Chondrocyte (in vitro differentiated cells): Measurements from ENCODE around the gene XAF1. TPM values are rescaled to one million over a fixed set of nuclear protein-coding genes. Genes with fewer than 3 reads are reported as not detected.
"Not testable (repeated sequence)": the region's sequence is repeated elsewhere in the genome, so short reads cannot be mapped to it uniquely, and the experiment has no call there.

Experiments
- DNase-seq: peaks from one replicate; pipeline ENCODE4 v3.0.0; 2021; ENCODE audit warnings: mixed read lengths, low spot score
- H3K27ac Mint-ChIP-seq: one replicate; pipeline ENCODE4 v1.8.0; 2021; ENCODE audit warnings: mild to moderate bottlenecking, moderate library complexity, mixed read lengths; ENCODE audit not compliant: unreplicated experiment
- H3K27me3 Mint-ChIP-seq: 2 replicates; pipeline ENCODE4 v1.8.0; 2021; ENCODE audit warnings: low read depth, mixed read lengths
- H3K36me3 Mint-ChIP-seq: 2 replicates; pipeline ENCODE4 v1.8.0; 2021; ENCODE audit warnings: low read depth, mixed read lengths
- H3K4me1 Mint-ChIP-seq: 2 replicates; pipeline ENCODE4 v1.8.0; 2021; ENCODE audit warnings: low read depth, mild to moderate bottlenecking, mixed read lengths
- H3K4me3 Mint-ChIP-seq: one replicate; pipeline ENCODE4 v1.8.0; 2021; ENCODE audit warnings: mild to moderate bottlenecking, moderate library complexity, mixed read lengths; ENCODE audit not compliant: unreplicated experiment
- H3K9me3 Mint-ChIP-seq: 2 replicates; pipeline ENCODE4 v1.8.0; 2021; ENCODE audit warnings: low read depth, mixed read lengths
- CTCF ChIP-seq: fragments of 200-600 bp; sonication (generic); IDR thresholded peaks from 2 replicates; pipeline ENCODE4 v1.5.0; 2021; ENCODE audit warnings: antibody characterized with exemption, mild to moderate bottlenecking, moderate library complexity
- total RNA-seq: library from RNA; stranded (reverse); gene quantifications from 3 replicates; pipeline ENCODE4 v1.2.1, GENCODE V29; 2021

Gene XAF1
- total RNA-seq, 1 donor from 2014 or later: 0.40 TPM

GRCh38 chr17:6768447-6768846 is 12.6 kb downstream of the XAF1 start:
- Mint-ChIP-seq H3K9me3 (peaks cover 22% of the 10 kb centered on the region), H3K27ac (no peak overlapping the region), H3K4me1 (no peaks in the 10 kb centered on the region), H3K36me3 (peaks cover 11% of the 10 kb centered on the region), H3K27me3 (peaks cover 31% of the 10 kb centered on the region), H3K4me3 (no peak overlapping the region)
- TF ChIP-seq CTCF: no peak
- no peak for DNase-seq

GRCh38 chr17:6772016-6772415 is 16.2 kb downstream of the XAF1 start:
- H3K4me1 Mint-ChIP-seq: no peaks in the 10 kb centered on the region
- peaks cover 39% of the 10 kb centered on the region for H3K27me3 Mint-ChIP-seq
- no peak overlapping the region for H3K27ac Mint-ChIP-seq
- no peak for TF ChIP-seq CTCF
- peaks cover 13% of the 10 kb centered on the region for H3K36me3 Mint-ChIP-seq
- peaks cover 27% of the 10 kb centered on the region for H3K9me3 Mint-ChIP-seq
- DNase-seq: no peak
- H3K4me3 Mint-ChIP-seq: no peak overlapping the region

GRCh38 chr17:6774906-6775305 is 19.1 kb downstream of the XAF1 start:
- H3K4me1 Mint-ChIP-seq, DNase-seq, H3K4me3 Mint-ChIP-seq, H3K27ac Mint-ChIP-seq, H3K36me3 Mint-ChIP-seq: not testable (repeated sequence)
- Mint-ChIP-seq H3K9me3 (peaks cover 12% of the 10 kb centered on the region), H3K27me3 (peaks cover 63% of the 10 kb centered on the region)

GRCh38 chr17:6775871-6776405 is 20.1 kb downstream of the XAF1 start, which contains the start of gene FBXO39:
TSS of gene FBXO39 (plus strand) at chr17:6776215. CDS start at chr17:6779869, 3,654 bp downstream.
- H3K36me3 Mint-ChIP-seq: peaks cover 7% of the 10 kb centered on the region
- no peak for DNase-seq
- H3K27me3 Mint-ChIP-seq: peaks cover 66% of the 10 kb centered on the region
- H3K9me3 Mint-ChIP-seq: peaks cover 11% of the 10 kb centered on the region
- H3K4me3 Mint-ChIP-seq: peak within 1 kb of the TSS; percentile 35
- H3K4me1 Mint-ChIP-seq: no peaks in the 10 kb centered on the region
- H3K27ac Mint-ChIP-seq: no peak within 1 kb of the TSS
- TF ChIP-seq CTCF: no peak

GRCh38 chr17:6779411-6779810 is 23.6 kb downstream of the XAF1 start:
- TF ChIP-seq CTCF: no peak
- no peaks in the 10 kb centered on the region for H3K4me1 Mint-ChIP-seq
- H3K9me3 Mint-ChIP-seq: peaks cover 1% of the 10 kb centered on the region
- peaks cover 77% of the 10 kb centered on the region for H3K27me3 Mint-ChIP-seq
- no peak overlapping the region for H3K4me3 Mint-ChIP-seq
- no peak overlapping the region for H3K27ac Mint-ChIP-seq
- DNase-seq: no peak
- peaks cover 3% of the 10 kb centered on the region for H3K36me3 Mint-ChIP-seq

GRCh38 chr17:6780001-6780400 is 24.2 kb downstream of the XAF1 start:
- Mint-ChIP-seq H3K4me1 (no peaks in the 10 kb centered on the region), H3K27me3 (peaks cover 76% of the 10 kb centered on the region), H3K27ac (no peak overlapping the region), H3K4me3 (no peak overlapping the region), H3K36me3 (peaks cover under 1% of the 10 kb centered on the region), H3K9me3 (peaks cover 1% of the 10 kb centered on the region)
- TF ChIP-seq CTCF: no peak
- DNase-seq: no peak
